Activated T-cell treated with anti-CD3 and anti-CD28 coated beads for 24 hours (primary cell): ENCODE data around the gene FILIP1L.
"Not testable (repeated sequence)": the region's sequence is repeated elsewhere in the genome, so short reads cannot be mapped to it uniquely, and the experiment has no call there.

Experiments
- DNase-seq: peaks from one replicate; pipeline ENCODE4 v3.0.0-alpha.2; 2020; ENCODE audit warnings: low read depth

The FILIP1L gene

DNA sequence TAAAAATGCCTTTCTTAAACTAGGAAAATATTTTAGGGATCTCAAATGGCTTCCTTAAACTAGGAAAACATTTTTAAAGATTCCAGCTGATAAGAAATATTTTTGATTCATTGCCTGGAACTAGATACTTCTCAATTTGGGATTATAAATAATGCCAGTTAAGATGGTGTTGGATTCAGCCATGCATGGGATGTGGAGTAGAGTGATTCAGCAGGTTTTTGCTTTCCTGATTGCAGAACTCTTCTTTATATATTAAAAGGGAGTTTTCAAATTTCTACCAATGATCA is 15.6 kb downstream of the FILIP1L start:
- DNase-seq: no peak

GRCh38 chr3:100097919-100098783 is 16.1 kb downstream of the FILIP1L start:
- no peak for DNase-seq

DNA sequence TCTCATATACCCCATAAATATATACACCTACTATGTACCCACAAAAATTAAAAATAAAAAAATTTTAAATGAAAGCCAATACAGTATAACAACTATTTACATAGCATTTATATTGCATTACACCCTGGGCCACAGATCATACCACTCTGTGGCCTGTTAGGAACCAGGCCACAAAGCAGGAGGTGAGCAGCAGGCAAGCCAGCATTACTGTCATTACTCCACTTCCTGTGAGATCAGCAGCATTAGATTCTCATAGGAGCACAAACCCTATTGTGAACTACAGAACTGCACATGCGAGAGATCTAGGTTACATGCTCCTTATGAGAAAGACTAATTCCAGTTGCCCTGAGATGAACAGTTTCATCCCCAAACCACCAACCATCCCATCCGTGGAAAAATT is 17.4 kb downstream of the FILIP1L start:
- no peak for DNase-seq

- not testable (repeated sequence) for DNase-seq
These were observed 18.0 kb downstream of the FILIP1L start for GRCh38 chr3:100096286-100096685.

DNA sequence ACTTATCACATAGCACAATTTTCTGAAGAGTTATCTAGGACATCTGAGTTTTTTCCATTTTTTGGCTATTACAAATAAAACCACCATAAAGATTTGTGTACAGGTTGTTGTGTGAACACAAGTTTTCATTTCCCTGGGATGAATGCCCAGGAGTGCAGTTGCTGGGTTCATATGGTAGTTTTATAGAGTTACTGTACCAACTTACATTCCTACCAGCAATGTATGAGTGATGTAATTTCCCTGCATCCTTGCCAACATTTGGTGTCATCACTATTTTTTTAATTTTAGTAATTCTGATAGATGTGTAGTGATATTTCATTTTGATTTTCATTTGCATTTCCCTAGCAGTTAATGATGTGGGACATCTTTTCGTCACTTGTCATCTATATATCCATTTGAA is 20.5 kb downstream of the FILIP1L start:
- no peak for DNase-seq

GRCh38 chr3:100090669-100091005 is 23.7 kb downstream of the FILIP1L start:
- DNase-seq: no peak

GRCh38 chr3:100089812-100090668 is 24.3 kb downstream of the FILIP1L start:
- DNase-seq: no peak

GRCh38 chr3:100088735-100089368 is 25.4 kb downstream of the FILIP1L start:
- DNase-seq: no peak

- no peak for DNase-seq
These were observed 27.1 kb downstream of the FILIP1L start for GRCh38 chr3:100087198-100087597.

DNA sequence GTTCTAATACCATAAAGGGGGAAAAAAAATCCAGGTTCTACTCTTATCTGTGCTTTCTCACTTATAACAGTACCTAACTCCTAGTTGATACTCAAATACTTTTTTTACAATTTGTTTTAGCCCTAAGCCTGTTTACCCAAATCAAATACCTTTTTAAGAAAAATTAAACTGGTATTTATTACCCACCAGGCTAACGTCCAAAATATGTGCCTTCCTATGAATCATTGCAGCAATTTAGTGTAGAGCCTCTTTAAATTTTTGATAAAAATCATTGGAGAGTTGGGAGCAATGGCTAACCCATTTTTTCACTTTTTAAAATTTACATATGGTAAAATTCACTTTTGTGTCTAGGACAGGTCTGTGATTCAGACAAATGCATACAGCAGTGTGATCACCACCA is 27.9 kb downstream of the FILIP1L start:
- no peak for DNase-seq

- no peak for DNase-seq
These were observed 30.0 kb downstream of the FILIP1L start for GRCh38 chr3:100084100-100084806.

GRCh38 chr3:100083209-100083608 is 31.1 kb downstream of the FILIP1L start:
- DNase-seq: no peak

GRCh38 chr3:100082714-100083113 is 31.6 kb downstream of the FILIP1L start:
- DNase-seq: no peak

DNA sequence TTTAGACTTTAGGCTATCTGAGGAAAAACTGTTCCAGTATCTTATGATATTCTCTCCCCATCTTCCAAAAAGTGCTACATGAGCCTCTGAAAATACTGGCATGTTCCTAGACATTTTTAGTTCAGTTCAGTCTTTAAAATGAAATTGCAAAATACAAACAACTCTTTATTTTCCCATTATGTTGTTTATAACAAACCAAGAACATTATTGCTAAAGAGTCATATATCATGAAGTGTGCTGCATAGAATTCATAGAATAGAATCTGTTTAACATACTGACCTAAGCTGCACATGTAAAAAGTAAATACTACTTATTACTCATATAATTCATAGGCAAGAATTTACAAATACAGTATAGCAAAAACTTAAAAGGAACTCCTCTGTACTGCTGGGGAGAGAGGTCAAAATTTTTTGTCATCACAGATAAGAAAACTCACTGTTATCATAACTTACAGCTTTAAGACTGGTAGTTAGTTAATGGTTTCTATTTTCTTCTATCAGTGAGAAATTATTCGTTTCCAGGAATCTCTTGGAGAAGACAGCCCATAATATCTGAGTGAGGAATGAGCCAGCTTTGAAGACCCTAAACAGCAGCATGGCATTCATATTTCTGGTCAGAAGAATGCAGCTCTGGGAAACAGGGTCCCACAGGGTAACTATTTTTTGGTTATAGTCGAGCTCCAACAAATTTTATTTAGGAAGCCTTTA is 32.2 kb downstream of the FILIP1L start:
- no peak for DNase-seq

GRCh38 chr3:100081311-100081710 is 33.0 kb downstream of the FILIP1L start:
- DNase-seq: no peak

GRCh38 chr3:100080573-100080972 is 33.7 kb downstream of the FILIP1L start:
- DNase-seq: no peak

DNA sequence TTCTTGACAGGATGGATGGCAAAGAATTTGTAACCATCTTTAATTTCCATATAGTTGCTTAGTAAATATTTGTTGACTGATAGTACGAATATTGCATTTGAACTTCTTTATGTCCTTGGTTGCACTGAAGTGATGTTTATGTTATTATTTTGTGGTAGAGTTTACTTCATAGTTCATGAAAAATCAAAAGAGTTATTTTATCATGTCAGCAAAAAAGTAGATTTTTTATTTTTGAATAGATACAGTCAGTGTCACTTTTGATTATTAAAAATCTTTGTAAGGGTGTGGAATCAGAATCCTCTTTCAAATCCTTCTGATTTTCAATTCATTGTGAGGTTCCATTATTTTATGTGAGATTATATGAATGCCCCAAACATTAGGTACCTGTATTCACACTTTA is 35.0 kb downstream of the FILIP1L start:
- no peak for DNase-seq

GRCh38 chr3:100076731-100077529 is 37.4 kb downstream of the FILIP1L start:
- DNase-seq: no peak

GRCh38 chr3:100075851-100076730 is 38.2 kb downstream of the FILIP1L start:
- no peak for DNase-seq

GRCh38 chr3:100075196-100075595 is 39.1 kb downstream of the FILIP1L start:
- no peak for DNase-seq
